ENCODE measurements around the gene B9D1. TPM values are rescaled to one million over a fixed set of nuclear protein-coding genes. Genes with fewer than 3 reads are reported as not detected.

B9D1 gene
- total RNA-seq, 2 experiments from 2014 or later, result 1.1 to 2.6 TPM

GRCh38 chr17:19318611-19319010 lies 43.9 kb downstream of the B9D1 start:
- ATAC-seq, result no peak
- CTCF ChIA-PET, result no interaction called here
- Mint-ChIP-seq H3K36me3 (no peaks in the 10 kb centered on the region), H3K4me3 (no peak overlapping the region), H3K27ac (no peak overlapping the region), H3K9me3 (ENCODE audit: low read depth) (no peaks in the 10 kb centered on the region), H3K27me3 (no peaks in the 10 kb centered on the region), H3K4me1 (peaks cover 5% of the 10 kb centered on the region)
- no peak for DNase-seq

GRCh38 chr17:19317359-19318095 lies 45.0 kb downstream of the B9D1 start:
- no peak for ATAC-seq
- no peak for DNase-seq
- Mint-ChIP-seq H3K36me3 (no peaks in the 10 kb centered on the region), H3K4me1 (peaks cover 7% of the 10 kb centered on the region), H3K27ac (no peak overlapping the region), H3K27me3 (no peaks in the 10 kb centered on the region), H3K4me3 (no peak overlapping the region), H3K9me3 (ENCODE audit: low read depth) (no peaks in the 10 kb centered on the region)
- CTCF ChIA-PET, result interaction anchor here (1.5 kb wide), 1 partner anchor 21 kb away, joined by 6 read pairs; no protein-coding TSS in a partner anchor

GRCh38 chr17:19316761-19317358 lies 45.7 kb downstream of the B9D1 start:
- CTCF ChIA-PET, result interaction anchor here (1.5 kb wide), 1 partner anchor 21 kb away, joined by 6 read pairs; no protein-coding TSS in a partner anchor
- no peaks in the 10 kb centered on the region for H3K27me3 Mint-ChIP-seq
- no peak overlapping the region for H3K4me3 Mint-ChIP-seq
- H3K27ac Mint-ChIP-seq, result no peak overlapping the region
- DNase-seq (no peak), ATAC-seq (no peak)
- no peaks in the 10 kb centered on the region for H3K36me3 Mint-ChIP-seq
- H3K9me3 Mint-ChIP-seq (ENCODE audit: low read depth), result no peaks in the 10 kb centered on the region
- peaks cover 12% of the 10 kb centered on the region for H3K4me1 Mint-ChIP-seq

- Mint-ChIP-seq H3K27me3 (no peaks in the 10 kb centered on the region), H3K27ac (no peak overlapping the region), H3K9me3 (ENCODE audit: low read depth) (no peaks in the 10 kb centered on the region), H3K4me1 (peaks cover 15% of the 10 kb centered on the region), H3K4me3 (no peak overlapping the region), H3K36me3 (no peaks in the 10 kb centered on the region)
- CTCF ChIA-PET, result interaction anchor here (1.4 kb wide), 1 partner anchor 9 kb away, joined by 4 read pairs; no protein-coding TSS in a partner anchor
- no peak for DNase-seq
- ATAC-seq, result no peak
Observed at GRCh38 chr17:19315104-19315503, 47.4 kb downstream of the B9D1 start.

GRCh38 chr17:19313746-19314651 lies 48.5 kb downstream of the B9D1 start:
- no peak for DNase-seq
- H3K27me3 Mint-ChIP-seq, result no peaks in the 10 kb centered on the region
- no peaks in the 10 kb centered on the region for H3K36me3 Mint-ChIP-seq
- no peak overlapping the region for H3K27ac Mint-ChIP-seq
- peaks cover 13% of the 10 kb centered on the region for H3K4me1 Mint-ChIP-seq
- H3K4me3 Mint-ChIP-seq, result no peak overlapping the region
- no peaks in the 10 kb centered on the region for H3K9me3 Mint-ChIP-seq (ENCODE audit: low read depth)
- CTCF ChIA-PET, result interaction anchor here (1.4 kb wide), 1 partner anchor 8 kb away, joined by 4 read pairs; no protein-coding TSS in a partner anchor
- no peak for ATAC-seq

- Mint-ChIP-seq H3K27me3 (no peaks in the 10 kb centered on the region), H3K9me3 (ENCODE audit: low read depth) (no peaks in the 10 kb centered on the region), H3K4me1 (peaks cover 13% of the 10 kb centered on the region), H3K4me3 (no peak overlapping the region), H3K36me3 (no peaks in the 10 kb centered on the region), H3K27ac (no peak overlapping the region)
- CTCF ChIA-PET, result no interaction called here
- DNase-seq (no peak), ATAC-seq (no peak)
Observed at GRCh38 chr17:19313066-19313745, 49.3 kb downstream of the B9D1 start.

- CTCF ChIA-PET, result no interaction called here
- Mint-ChIP-seq H3K4me1 (peaks cover 13% of the 10 kb centered on the region), H3K36me3 (no peaks in the 10 kb centered on the region), H3K9me3 (ENCODE audit: low read depth) (no peaks in the 10 kb centered on the region), H3K27ac (no peak overlapping the region), H3K27me3 (peaks cover 2% of the 10 kb centered on the region), H3K4me3 (no peak overlapping the region)
- no peak for DNase-seq
- no peak for ATAC-seq
Observed at GRCh38 chr17:19312406-19312805, 50.1 kb downstream of the B9D1 start.

- Mint-ChIP-seq H3K4me1 (peaks cover 16% of the 10 kb centered on the region), H3K9me3 (ENCODE audit: low read depth) (no peaks in the 10 kb centered on the region), H3K27ac (peak overlapping the region; percentile 22), H3K36me3 (no peaks in the 10 kb centered on the region), H3K4me3 (no peak overlapping the region), H3K27me3 (peaks cover 5% of the 10 kb centered on the region)
- CTCF ChIA-PET, result no interaction called here
- DNase-seq (no peak), ATAC-seq (peak; percentile 67)
Observed at GRCh38 chr17:19311421-19312215, 50.9 kb downstream of the B9D1 start.

- Mint-ChIP-seq H3K27ac (no peak overlapping the region), H3K9me3 (ENCODE audit: low read depth) (no peaks in the 10 kb centered on the region), H3K4me3 (no peak overlapping the region), H3K36me3 (no peaks in the 10 kb centered on the region), H3K27me3 (peaks cover 5% of the 10 kb centered on the region), H3K4me1 (peaks cover 22% of the 10 kb centered on the region)
- CTCF ChIA-PET, result no interaction called here
- ATAC-seq, result no peak
- no peak for DNase-seq
Observed at GRCh38 chr17:19311016-19311415, 51.5 kb downstream of the B9D1 start.

- peaks cover 5% of the 10 kb centered on the region for H3K27me3 Mint-ChIP-seq
- DNase-seq, result no peak
- ATAC-seq, result no peak
- CTCF ChIA-PET, result no interaction called here
- H3K4me1 Mint-ChIP-seq, result peaks cover 31% of the 10 kb centered on the region
- H3K4me3 Mint-ChIP-seq, result no peak overlapping the region
- no peaks in the 10 kb centered on the region for H3K36me3 Mint-ChIP-seq
- no peak overlapping the region for H3K27ac Mint-ChIP-seq
- H3K9me3 Mint-ChIP-seq (ENCODE audit: low read depth), result no peaks in the 10 kb centered on the region
Observed at GRCh38 chr17:19310151-19310550, 52.4 kb downstream of the B9D1 start.

GRCh38 chr17:19309701-19310100 lies 52.8 kb downstream of the B9D1 start:
- Mint-ChIP-seq H3K27me3 (peaks cover 5% of the 10 kb centered on the region), H3K4me1 (peaks cover 34% of the 10 kb centered on the region), H3K27ac (no peak overlapping the region), H3K36me3 (no peaks in the 10 kb centered on the region), H3K4me3 (no peak overlapping the region), H3K9me3 (ENCODE audit: low read depth) (no peaks in the 10 kb centered on the region)
- ATAC-seq (no peak), DNase-seq (no peak)
- CTCF ChIA-PET, result interaction anchor here (0.7 to 1.4 kb wide), 3 partner anchors 10 to 24 kb away, joined by 3 to 4 read pairs (median 3); no protein-coding TSS in a partner anchor

GRCh38 chr17:19308398-19308797 lies 54.1 kb downstream of the B9D1 start:
- Mint-ChIP-seq H3K4me1 (peaks cover 44% of the 10 kb centered on the region), H3K27me3 (peaks cover 5% of the 10 kb centered on the region), H3K4me3 (no peak overlapping the region), H3K36me3 (no peaks in the 10 kb centered on the region), H3K27ac (no peak overlapping the region), H3K9me3 (ENCODE audit: low read depth) (no peaks in the 10 kb centered on the region)
- DNase-seq, result no peak
- CTCF ChIA-PET, result interaction anchor here (0.7 to 1.4 kb wide), 3 partner anchors 12 to 1798 kb away, joined by 3 read pairs; no protein-coding TSS in a partner anchor
- no peak for ATAC-seq
